HAP-1 (cell line): ENCODE results near the gene DSC3.

Source experiments
- DNase-seq, 2 experiments: peaks; one replicate each; pipeline ENCODE4 v3.0.0-alpha.2; 2016 to 2020; ENCODE audit warnings: low spot score in 2 of 2
- H3K27me3 ChIP-seq: fragments of 250-450 bp; sonication (Bioruptor Pico); 2 replicates; pipeline ENCODE4 v1.5.1; 2020; ENCODE audit warnings: low read depth, mild to moderate bottlenecking, moderate library complexity
- H3K36me3 ChIP-seq: fragments of 250-450 bp; sonication (Bioruptor Pico); replicated peaks from 2 replicates; pipeline ENCODE4 v1.5.1; 2020; ENCODE audit warnings: mild to moderate bottlenecking
- H3K4me1 ChIP-seq: fragments of 250-450 bp; sonication (Bioruptor Pico); 2 replicates; pipeline ENCODE4 v1.5.1; 2020; ENCODE audit warnings: mild to moderate bottlenecking
- H3K4me3 ChIP-seq: fragments of 250-450 bp; sonication (Bioruptor Pico); 2 replicates; pipeline ENCODE4 v1.5.1; 2020; ENCODE audit warnings: mild to moderate bottlenecking, moderate library complexity
- H3K9me3 ChIP-seq: fragments of 250-450 bp; sonication (Bioruptor Pico); 2 replicates; pipeline ENCODE4 v1.5.1; 2020; ENCODE audit warnings: mild to moderate bottlenecking, moderate library complexity
- in situ Hi-C: fragments of 300-500 bp; cut with MboI; formaldehyde crosslinking; loops from 3 replicates; pipeline ENCODE4 v1.14.3; 2020; ENCODE audit warnings: low sequenced_read_pairs, inconsistent platforms, mixed read lengths

Gene DSC3

GRCh38 chr18:31042406-31043181, at the start of gene DSC3:
Gene DSC3 (minus strand): TSS chr18:31042742. CDS start chr18:31042660, 82 bp downstream.
- Histone ChIP-seq H3K4me1 (no peaks in the 10 kb centered on the region), H3K27me3 (no peaks in the 10 kb centered on the region), H3K4me3 (no peak within 1 kb of the TSS), H3K9me3 (peaks cover 2% of the 10 kb centered on the region), H3K36me3 (no peaks in the 10 kb centered on the region)
- in situ Hi-C loops = no loop called here
- DNase-seq = no peak

DNA sequence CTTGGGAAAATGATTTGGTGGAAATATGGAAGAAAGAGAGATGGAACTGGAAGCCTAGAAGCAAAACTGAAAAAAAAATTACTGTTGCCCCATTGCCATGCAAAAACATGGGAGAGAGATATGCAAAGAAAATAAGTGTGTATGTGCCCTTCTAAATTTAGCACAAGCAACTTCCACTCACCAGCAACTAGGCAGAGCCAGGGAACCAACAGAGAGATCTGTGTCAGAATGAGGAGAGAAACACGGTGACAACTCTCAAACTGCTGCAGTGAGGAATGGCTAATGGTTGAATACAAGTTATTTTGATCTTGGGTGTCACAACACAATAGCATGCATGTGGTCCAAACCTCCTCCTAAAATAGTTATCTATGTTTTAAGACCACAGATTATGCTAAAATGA, 48.8 kb upstream of the DSC3 start:
- no peak for DNase-seq
- H3K4me1 ChIP-seq = no peaks in the 10 kb centered on the region
- H3K27me3 ChIP-seq = no peaks in the 10 kb centered on the region
- H3K4me3 ChIP-seq = no peak overlapping the region
- no peaks in the 10 kb centered on the region for H3K9me3 ChIP-seq
- in situ Hi-C loops = no loop called here
- peaks cover 13% of the 10 kb centered on the region for H3K36me3 ChIP-seq

- Histone ChIP-seq H3K9me3 (no peaks in the 10 kb centered on the region), H3K27me3 (no peaks in the 10 kb centered on the region), H3K4me3 (no peak overlapping the region), H3K36me3 (peaks cover 13% of the 10 kb centered on the region), H3K4me1 (no peaks in the 10 kb centered on the region)
- DNase-seq = no peak
- in situ Hi-C loops = no loop called here
Observed at GRCh38 chr18:31088532-31088931, 46.0 kb upstream of the DSC3 start.

- no peak for DNase-seq
- H3K27me3 ChIP-seq = no peaks in the 10 kb centered on the region
- in situ Hi-C loops = no loop called here
- peaks cover 3% of the 10 kb centered on the region; the same call in 1 of the 2 replicates for H3K36me3 ChIP-seq
- peaks cover 12% of the 10 kb centered on the region for H3K4me1 ChIP-seq
- H3K4me3 ChIP-seq = no peak overlapping the region
- H3K9me3 ChIP-seq = no peaks in the 10 kb centered on the region
Observed at GRCh38 chr18:31079973-31080372, 37.4 kb upstream of the DSC3 start.

GRCh38 chr18:31077878-31078277, 35.3 kb upstream of the DSC3 start:
- Histone ChIP-seq H3K27me3 (no peaks in the 10 kb centered on the region), H3K4me3 (no peak overlapping the region), H3K36me3 (peaks cover 3% of the 10 kb centered on the region; the same call in 1 of the 2 replicates), H3K4me1 (peaks cover 12% of the 10 kb centered on the region), H3K9me3 (no peaks in the 10 kb centered on the region)
- no peak for DNase-seq
- in situ Hi-C loops = no loop called here

DNA sequence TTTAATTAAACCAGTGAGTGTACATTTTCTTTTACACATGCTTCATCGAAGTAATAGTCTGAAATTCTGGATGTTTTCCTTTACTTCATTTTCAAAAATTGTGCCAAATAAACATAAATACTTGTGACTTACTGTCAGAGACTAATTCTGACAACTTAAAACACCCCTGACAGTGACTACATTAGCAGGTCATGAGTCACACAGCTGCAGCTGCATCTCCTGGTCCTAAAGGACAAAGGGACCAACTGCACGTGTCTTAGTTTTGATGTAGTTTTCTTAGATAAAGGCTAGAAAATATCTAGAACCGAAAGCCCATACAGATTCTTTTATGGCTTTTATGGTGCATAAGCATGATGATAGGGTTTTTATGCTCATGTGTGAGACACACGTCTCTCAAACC, 29.6 kb upstream of the DSC3 start:
- Histone ChIP-seq H3K36me3 (peaks cover 5% of the 10 kb centered on the region), H3K4me3 (no peak overlapping the region)
- in situ Hi-C loops = no loop called here

DNA sequence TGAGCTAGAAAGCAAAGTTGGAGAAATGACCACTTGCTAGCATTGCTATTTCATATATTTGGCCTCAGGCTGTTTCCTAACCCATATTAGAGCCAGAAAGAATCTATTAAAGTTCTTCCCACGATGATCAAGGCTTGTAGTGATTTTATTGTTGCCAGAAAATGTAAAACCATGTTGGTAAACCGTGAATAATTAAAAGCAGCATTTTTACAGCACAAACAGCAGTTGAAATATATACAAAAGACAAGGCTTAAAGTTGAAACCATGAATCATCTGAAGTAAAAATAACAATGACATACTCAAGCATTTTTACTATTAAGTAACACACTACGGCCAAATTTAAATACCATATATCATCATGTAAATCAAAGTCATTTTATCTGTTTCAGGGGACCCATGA, 27.7 kb upstream of the DSC3 start:
- Histone ChIP-seq H3K4me3 (no peak overlapping the region), H3K9me3 (no peaks in the 10 kb centered on the region), H3K36me3 (peaks cover 5% of the 10 kb centered on the region), H3K4me1 (no peaks in the 10 kb centered on the region), H3K27me3 (no peaks in the 10 kb centered on the region)
- in situ Hi-C loops = no loop called here
- DNase-seq = no peak

More for the DNA sequence above, 29.6 kb upstream of the DSC3 start:
- H3K4me1 ChIP-seq = peaks cover 2% of the 10 kb centered on the region
- no peaks in the 10 kb centered on the region for H3K9me3 ChIP-seq
- H3K27me3 ChIP-seq = no peaks in the 10 kb centered on the region
- no peak for DNase-seq

GRCh38 chr18:31066266-31066665, 23.7 kb upstream of the DSC3 start:
- H3K36me3 ChIP-seq = peaks cover under 1% of the 10 kb centered on the region
- in situ Hi-C loops = no loop called here
- no peaks in the 10 kb centered on the region for H3K9me3 ChIP-seq

DNA sequence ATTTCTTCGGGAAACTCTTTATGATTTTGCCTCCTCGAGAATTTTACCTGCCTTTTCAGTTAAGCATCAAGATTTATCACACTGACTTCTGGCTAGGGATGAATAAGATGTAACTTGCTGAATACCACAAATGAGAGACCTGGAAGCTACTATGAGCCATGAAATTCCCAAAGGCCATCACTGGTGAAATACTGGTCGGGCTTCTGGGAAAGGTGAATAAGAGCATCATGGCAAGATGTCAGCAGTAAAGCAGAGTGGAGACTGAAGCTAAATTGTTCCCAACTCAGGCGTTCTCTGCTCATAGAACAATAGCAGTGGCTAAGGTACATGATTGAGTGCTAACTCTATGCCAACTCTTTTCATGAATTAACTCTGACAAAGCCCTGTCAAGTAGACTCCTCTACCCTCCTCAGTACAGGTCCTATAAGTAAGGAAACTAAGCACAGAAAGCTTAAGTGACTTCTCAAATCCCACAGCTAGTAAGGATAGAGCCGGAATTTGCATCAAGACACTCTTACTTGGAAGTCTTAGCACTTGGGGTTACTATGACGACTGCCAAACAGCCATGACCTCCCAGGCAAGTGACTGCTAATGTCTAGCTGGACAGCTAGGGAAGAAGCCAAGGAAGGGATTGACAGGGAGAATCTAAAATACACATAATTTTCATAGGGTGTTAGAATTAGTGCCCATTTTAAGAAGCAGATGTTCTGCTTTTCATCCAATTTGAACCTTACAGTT, 22.7 kb upstream of the DSC3 start:
- no peak for DNase-seq
- no peak overlapping the region for H3K4me3 ChIP-seq
- no peaks in the 10 kb centered on the region for H3K27me3 ChIP-seq
- no peaks in the 10 kb centered on the region for H3K4me1 ChIP-seq
- H3K36me3 ChIP-seq = no peaks in the 10 kb centered on the region; the same call in none of the 2 replicates
- no peaks in the 10 kb centered on the region for H3K9me3 ChIP-seq
- in situ Hi-C loops = no loop called here

More at GRCh38 chr18:31066266-31066665, 23.7 kb upstream of the DSC3 start:
- no peaks in the 10 kb centered on the region for H3K27me3 ChIP-seq
- H3K4me3 ChIP-seq = no peak overlapping the region
- no peaks in the 10 kb centered on the region for H3K4me1 ChIP-seq
- DNase-seq = no peak

GRCh38 chr18:31064130-31064529, 21.6 kb upstream of the DSC3 start:
- Histone ChIP-seq H3K36me3 (no peaks in the 10 kb centered on the region; the same call in none of the 2 replicates), H3K4me3 (no peak overlapping the region), H3K4me1 (peaks cover 9% of the 10 kb centered on the region), H3K9me3 (no peaks in the 10 kb centered on the region), H3K27me3 (no peaks in the 10 kb centered on the region)
- DNase-seq = no peak
- in situ Hi-C loops = no loop called here

DNA sequence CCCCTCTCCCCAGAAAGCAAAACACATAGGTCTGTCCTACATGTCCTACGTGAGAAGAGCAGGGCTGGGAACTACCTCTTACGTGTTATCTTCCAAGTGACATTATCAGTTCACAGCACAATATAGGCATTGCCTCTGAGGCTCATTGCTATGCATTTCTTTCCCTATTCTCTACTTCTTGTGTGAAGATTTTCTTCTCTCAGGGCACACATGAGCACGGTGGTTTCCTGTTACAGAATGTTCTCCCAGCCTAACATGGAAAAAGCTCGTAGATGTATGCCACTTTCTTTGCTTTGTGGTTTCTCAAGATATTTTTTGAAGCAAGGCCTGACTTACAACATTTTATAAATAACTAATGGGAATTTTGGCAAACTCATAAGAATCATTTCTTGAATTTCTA, 19.4 kb upstream of the DSC3 start:
- Histone ChIP-seq H3K4me3 (no peak overlapping the region), H3K27me3 (no peaks in the 10 kb centered on the region), H3K9me3 (no peaks in the 10 kb centered on the region), H3K36me3 (no peaks in the 10 kb centered on the region), H3K4me1 (peaks cover 30% of the 10 kb centered on the region)
- in situ Hi-C loops = no loop called here
- no peak for DNase-seq

GRCh38 chr18:31058897-31059296, 16.4 kb upstream of the DSC3 start:
- in situ Hi-C loops = no loop called here
- no peaks in the 10 kb centered on the region for H3K27me3 ChIP-seq
- peak; percentile 75 to 85 for DNase-seq
- no peak overlapping the region for H3K4me3 ChIP-seq
- peaks cover 45% of the 10 kb centered on the region for H3K4me1 ChIP-seq
- no peaks in the 10 kb centered on the region for H3K36me3 ChIP-seq
- no peaks in the 10 kb centered on the region for H3K9me3 ChIP-seq

DNA sequence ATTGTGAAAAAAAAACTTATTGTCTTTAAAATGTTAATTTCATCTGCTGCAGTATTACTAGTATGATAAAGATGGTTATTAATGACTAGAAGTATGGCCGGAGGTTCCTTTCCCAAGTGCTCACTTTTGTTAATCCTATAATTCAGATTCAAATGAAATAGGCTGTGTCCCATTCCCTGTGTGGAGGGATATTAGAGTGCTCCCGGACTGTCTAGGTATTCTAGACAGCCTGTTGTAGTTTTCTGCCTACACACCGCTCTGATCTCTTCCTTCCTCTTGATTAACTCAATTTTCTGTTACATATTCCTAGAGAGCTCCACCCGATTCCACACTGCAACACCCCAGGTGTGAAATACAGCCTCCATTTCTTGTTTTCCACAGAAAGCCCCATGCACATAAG, 15.4 kb upstream of the DSC3 start:
- DNase-seq = peak; percentile 29 to 63
- in situ Hi-C loops = no loop called here
- Histone ChIP-seq H3K36me3 (no peaks in the 10 kb centered on the region), H3K27me3 (no peaks in the 10 kb centered on the region), H3K4me3 (no peak overlapping the region), H3K9me3 (no peaks in the 10 kb centered on the region), H3K4me1 (peaks cover 45% of the 10 kb centered on the region)

- in situ Hi-C loops = no loop called here
- Histone ChIP-seq H3K27me3 (no peaks in the 10 kb centered on the region), H3K9me3 (no peaks in the 10 kb centered on the region), H3K4me3 (no peak overlapping the region), H3K36me3 (no peaks in the 10 kb centered on the region), H3K4me1 (peaks cover 45% of the 10 kb centered on the region)
- peak in 1 of 2 experiments; percentile 75 for DNase-seq
Observed at GRCh38 chr18:31057051-31057450, 14.5 kb upstream of the DSC3 start.
